Pons (tissue), 1 donor: ENCODE results near the gene CIROP.

Experiments used
- DNase-seq: peaks from one replicate; pipeline ENCODE4 v3.0.0-alpha.2; 2016; ENCODE audit warnings: low spot score

Gene CIROP, protein sequence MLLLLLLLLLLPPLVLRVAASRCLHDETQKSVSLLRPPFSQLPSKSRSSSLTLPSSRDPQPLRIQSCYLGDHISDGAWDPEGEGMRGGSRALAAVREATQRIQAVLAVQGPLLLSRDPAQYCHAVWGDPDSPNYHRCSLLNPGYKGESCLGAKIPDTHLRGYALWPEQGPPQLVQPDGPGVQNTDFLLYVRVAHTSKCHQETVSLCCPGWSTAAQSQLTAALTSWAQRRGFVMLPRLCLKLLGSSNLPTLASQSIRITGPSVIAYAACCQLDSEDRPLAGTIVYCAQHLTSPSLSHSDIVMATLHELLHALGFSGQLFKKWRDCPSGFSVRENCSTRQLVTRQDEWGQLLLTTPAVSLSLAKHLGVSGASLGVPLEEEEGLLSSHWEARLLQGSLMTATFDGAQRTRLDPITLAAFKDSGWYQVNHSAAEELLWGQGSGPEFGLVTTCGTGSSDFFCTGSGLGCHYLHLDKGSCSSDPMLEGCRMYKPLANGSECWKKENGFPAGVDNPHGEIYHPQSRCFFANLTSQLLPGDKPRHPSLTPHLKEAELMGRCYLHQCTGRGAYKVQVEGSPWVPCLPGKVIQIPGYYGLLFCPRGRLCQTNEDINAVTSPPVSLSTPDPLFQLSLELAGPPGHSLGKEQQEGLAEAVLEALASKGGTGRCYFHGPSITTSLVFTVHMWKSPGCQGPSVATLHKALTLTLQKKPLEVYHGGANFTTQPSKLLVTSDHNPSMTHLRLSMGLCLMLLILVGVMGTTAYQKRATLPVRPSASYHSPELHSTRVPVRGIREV

DNA sequence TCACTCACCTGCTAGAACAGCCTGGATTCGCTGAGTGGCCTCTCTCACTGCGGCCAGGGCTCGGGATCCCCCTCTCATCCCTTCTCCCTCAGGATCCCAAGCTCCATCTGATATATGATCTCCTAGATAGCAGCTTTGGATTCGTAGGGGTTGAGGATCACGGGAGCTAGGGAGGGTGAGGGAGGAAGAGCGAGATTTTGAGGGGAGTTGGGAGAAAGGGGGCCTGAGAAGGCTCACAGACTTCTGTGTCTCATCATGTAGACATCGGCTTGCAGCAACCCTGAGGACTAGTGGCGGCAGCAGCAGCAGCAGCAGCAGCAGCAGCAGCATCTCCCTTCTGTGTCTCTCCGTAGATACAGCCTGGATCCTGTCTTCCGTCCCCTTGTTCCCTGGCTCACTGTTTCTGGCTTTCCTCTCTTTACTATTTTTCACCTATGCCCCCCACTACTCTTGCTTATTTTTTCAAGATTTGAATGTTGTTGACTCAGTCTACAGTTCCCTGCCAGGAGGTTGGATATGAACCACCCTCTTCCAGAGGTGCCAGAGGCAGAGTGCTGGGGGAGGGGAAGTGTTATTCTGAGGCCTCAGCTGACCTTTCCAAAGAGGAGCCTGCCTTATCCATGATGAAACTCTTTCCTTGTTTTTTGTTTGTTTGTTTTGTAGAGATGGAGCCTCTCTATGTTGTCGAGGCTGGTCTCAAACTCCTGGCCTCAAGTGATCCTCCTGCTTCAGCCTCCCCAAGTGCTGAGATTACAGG is at the start of gene CIROP:
TSS of gene CIROP (minus strand) at position 399 of the 757 bp plus-strand sequence. CDS start at position 330, 69 bp downstream.
- no peak for DNase-seq

DNA sequence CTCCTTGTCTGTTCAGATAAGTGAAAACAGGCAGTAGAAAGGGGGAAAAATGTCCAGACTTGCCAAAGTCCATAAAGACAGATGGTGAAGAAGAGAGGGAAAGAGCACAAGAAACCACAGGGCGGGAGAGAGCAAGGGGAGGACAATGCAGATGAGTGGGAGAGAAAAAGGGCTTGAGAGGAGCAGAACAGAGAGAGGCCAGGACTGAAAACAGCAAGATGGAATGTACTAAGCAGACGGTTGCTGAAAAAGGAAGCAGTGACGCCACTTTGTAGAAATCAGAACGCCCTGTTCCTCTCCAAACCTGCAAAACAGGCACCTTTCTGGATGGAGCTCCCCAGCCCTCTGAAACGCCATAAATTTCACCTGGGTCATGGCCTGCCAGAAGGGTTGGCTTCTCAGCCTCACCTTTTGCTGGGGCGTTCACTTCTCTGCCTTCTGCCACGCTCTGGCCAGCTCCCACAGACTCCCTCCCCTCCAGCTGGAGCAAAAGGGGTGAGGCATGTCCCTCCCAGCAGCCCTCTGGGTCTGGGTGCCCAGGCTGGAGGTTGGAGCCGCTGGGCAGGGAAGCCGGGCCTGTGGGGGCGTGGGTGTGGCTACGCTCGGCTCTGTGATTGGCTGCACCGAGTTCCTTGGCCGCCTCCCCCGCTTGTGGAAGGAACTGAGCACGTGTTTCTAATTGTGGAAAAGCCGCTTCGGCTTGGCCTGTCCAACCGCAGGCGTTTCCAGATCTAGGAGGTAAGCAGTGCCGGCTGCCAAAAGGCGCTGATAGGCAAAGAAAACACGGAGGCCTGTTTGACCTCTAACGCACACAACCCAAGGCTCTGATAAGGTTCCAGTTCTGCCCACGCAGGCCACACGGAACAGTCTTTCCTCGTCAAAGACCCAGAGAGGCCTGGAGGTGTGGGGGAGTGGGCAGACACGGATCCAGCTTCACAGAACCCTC is 49.3 kb upstream of the CIROP start:
- no peak for DNase-seq

DNA sequence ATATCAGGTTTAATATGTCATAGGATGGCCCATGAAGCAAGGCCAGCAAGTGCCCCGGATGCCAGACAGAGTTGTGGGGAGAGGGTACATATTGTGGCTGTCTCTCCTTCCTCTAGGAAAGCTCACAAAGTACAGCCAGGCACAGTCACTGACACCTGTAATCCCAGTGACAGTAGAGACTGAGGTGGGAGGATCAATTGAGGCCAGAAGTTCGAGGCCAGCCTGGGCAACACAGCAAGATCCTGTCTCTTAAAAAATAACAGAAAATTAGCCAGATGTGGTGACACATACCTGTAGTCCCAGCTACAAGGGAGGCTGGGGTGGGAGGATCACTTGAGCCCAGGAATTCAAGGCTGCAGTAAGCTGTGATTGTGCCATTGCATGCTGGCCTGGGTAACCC is 46.6 kb upstream of the CIROP start:
- no peak for DNase-seq

- DNase-seq, result no peak
Measured at GRCh38 chr14:23149745-23150144, 45.0 kb upstream of the CIROP start.

GRCh38 chr14:23148591-23149249 is 43.9 kb upstream of the CIROP start:
- DNase-seq, result no peak

DNA sequence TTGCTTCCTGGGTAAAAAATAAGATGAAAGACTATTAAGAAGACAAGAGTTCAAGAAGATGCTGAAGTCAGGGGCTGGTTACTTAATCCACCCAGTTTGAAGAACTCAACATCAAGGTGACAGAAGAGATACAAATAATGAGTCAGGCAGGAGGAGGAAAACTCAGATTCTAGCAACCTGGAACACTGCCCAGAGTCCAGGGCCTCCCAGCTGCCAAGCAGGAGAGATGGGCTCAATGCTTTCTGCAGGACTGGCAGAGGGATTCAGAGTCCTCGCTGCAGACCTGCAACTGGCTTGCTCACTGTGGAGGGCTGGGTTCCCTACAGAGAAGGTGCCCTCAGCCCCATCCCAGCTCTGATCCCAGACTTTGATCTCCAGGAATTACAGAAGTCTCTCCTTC is 42.9 kb upstream of the CIROP start:
- DNase-seq, result peak; percentile 26

- DNase-seq, result no peak
Measured at GRCh38 chr14:23146980-23147379, 42.2 kb upstream of the CIROP start.

DNA sequence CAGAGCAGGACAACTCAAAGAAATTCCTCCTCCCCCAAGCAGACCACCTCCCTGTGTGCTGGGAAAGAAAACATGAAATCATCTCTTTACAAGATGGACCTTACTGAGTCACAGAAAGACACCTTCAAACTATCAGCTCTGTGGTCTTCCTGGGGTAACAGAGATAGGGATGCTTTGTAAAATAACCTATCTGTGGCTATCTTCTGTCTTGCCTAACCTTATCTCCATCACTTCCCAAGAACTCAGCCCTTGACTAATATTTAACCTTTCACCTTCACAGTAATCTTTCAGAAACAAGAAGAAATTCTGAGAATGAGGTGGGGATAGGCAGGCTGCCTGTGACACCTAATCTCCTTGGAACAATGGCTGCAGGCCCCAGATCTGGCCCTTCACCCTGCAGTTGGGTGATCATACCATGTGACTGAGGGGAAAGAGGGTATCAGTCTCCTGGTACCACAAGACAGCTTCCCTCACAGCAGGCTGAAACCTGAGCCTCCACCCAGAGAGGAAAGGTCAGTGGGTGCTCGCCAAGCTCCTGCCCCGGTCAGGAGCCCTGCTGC is 41.6 kb upstream of the CIROP start:
- DNase-seq, result no peak

GRCh38 chr14:23145794-23146350 is 41.1 kb upstream of the CIROP start:
- no peak for DNase-seq

DNA sequence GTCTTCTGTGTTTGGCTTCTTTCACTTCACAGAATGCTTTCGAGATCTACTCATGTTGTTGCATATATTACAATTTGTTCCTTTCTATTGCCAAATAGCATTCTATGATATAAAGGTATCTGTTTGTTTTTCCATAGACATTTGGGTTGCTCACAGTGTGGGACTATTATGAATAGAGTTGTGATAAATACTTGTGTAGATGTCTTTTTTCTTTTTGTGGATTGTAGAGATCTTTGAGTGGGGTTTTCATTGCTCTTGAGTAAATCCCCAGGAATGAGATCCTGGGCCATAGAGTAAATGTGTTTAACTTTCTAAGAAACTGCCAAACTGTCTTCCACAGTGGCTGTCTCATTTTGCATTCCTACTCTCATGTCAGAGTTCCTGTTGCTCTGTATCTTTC is 39.1 kb upstream of the CIROP start:
- DNase-seq, result no peak

DNA sequence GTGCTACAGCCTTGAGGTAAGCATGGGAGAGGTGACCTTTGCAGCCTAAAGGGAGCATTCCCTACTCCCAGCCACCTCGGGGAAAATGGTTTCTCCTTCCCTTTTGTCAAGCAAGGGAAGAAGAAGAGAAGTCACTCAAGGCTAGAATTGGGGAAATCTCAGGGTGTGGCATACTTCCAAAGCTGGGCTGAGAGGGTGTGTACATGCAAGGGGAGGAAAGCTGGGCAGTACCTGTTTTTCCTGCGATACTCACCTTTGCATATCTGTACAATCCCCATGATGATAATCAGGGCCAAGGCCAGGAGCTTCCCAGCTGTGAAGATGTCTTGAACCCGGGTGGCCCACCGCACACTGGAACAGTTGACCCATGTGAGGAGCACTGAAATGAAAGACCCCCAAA is 38.0 kb upstream of the CIROP start:
- no peak for DNase-seq

DNA sequence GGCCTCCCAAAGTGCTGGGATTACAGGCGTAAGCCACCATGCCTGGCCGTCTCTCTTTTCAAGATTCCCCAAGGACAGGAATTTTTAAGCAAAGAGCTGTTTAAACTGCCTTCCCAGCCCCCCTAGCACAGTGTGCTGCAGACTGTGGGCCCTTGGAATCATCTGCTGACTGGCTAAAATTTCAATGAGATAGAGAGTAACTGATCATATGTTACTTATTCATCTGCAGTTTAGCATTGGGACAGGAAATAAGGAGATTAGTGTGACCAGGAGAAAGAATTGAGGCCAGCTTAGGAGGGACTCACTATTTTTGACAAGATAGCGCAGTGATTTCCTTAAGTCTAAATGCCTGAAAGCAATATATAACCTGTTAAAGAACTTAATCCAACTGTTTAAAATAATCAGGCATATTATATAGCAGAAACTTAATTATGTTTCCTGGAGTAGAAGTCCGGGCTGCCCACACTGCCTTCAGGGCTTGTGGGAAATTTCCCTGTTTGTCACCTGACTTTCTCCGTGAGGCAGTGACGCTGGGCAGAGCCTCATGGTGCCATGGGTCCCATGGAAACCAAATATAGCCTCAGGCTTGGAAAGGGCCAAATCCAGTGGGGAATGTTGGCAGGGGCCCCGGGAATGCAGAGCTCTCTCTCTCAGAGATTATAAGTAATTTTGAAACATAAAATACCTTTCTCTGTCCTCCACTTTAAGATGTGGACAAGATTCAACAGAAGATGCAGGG is 37.1 kb upstream of the CIROP start:
- DNase-seq, result no peak

- no peak for DNase-seq
Measured at GRCh38 chr14:23140371-23140770, 35.6 kb upstream of the CIROP start.

GRCh38 chr14:23139874-23140273 is 35.1 kb upstream of the CIROP start:
- DNase-seq, result no peak

DNA sequence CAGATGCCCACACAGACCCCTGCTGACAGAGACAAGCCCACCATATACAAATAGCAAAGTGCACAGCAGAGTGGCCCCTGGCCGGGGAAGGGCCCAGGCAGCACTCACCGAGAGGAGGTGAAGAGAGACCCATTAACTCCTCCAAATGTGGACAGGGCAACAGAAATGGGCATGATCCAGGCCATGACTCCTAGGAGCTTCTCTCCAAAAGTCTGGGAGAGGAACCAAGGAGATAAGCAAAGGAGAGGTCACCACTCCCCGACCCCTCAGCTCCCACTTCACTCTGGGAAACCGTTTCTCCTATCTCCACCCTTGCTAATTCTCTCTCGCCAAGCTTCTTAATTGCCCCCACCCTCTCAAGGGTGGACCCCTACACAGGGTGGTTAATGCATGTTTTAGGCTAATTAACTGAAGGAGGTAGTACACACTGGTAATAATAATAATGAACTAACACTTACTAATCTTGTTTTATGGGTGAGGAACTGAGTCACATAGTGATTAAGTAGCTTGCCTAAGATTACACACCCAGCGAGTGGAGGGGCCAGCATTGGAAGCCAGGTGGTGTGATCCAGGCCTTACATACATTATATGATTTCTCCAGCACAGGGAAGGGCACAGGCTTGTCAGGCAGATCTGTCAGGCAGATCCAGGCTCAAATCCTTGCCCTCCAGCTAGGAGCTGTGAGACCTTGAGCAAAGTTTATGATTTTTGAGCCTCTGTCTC is 33.2 kb upstream of the CIROP start:
- no peak for DNase-seq

DNA sequence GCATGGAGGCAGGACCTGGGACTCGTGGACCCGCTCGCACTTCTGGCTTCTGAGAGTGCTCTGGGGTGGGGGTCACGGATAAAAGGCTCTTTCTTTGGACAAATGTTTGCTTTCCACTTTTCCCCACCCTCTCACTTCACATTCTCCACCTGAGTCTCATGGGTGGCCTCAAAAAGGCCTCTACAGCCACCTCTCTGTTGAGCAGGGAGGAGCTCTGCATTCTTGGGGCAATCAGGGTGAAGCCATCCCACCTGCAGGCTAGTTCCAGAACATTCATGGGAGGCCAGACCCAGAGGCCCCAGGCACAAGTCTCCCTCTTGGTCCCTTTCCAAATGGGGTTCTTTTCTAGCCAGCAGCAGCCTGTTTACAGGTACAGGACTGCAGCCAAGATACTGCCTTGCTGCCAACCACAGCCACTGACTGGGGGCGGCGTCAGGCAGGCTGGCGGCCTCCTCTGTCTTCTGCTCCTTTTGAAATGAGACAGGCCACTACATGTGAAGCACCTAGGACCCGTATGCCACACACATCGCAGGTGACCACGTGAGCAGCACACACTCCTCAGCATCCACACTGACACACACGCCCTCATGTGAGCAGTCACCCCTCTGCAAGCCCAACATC is 32.5 kb upstream of the CIROP start:
- DNase-seq, result no peak

DNA sequence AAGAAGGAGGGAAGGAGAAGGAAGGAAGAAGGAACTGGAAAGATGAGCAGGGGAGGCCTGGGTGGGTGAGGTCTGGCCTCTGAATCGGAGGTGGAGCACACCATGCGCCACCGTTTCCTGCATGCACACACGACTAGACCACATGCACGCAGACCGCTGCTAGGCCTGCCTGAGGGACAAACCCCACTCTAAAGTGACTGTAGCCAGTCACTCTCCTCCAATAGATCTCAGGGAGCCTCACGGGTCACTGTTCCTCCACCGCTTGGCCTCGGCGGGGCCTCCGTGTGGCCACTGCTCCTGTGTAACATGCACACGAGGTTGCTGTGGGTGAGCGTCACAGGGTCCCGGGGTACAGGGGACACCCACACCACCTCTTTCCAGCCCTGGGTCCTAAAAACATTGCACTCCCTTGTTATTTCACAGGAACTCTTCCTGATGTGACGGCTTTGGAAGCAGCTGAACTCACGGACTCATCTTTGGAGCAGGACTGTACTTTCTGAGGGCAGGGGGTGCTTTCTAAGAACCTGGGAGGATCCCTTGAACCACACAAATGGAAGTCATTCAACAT is 31.9 kb upstream of the CIROP start:
- DNase-seq, result no peak

DNA sequence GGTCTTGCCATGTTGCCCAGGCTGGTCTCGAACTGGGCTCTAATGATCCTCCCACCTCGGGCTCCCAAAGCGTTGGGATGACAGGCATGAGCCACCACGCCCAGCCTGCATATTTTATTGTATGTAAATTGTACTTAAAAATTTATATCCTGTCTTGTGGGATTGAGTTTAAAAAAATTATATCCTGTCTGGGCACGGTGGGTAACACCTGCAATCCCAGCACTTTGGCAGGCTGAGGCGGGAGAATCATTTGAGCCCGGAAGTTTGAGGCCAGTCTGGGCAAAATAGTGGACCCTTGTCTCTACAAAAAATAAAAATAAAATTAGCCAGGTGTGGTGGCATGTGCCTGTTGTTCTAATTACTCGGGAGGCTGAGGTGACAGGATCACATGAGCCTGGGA is 28.2 kb upstream of the CIROP start:
- DNase-seq, result no peak
